Aorta (tissue), 5 donors: ENCODE measurements around the gene MLH1. TPM values are rescaled to one million over a fixed set of nuclear protein-coding genes. Genes with fewer than 3 reads are reported as not detected.
"Not testable (repeated sequence)": the region's sequence is repeated elsewhere in the genome, so short reads cannot be mapped to it uniquely, and the experiment has no call there.

Experiments used
- ATAC-seq: fragments of 200-7000 bp; cut with Tn5 transposase; one replicate; pipeline ENCODE4 v1.9.1; 2022; ENCODE audit warnings: moderate library complexity; ENCODE audit not compliant: low FRiP score
- DNase-seq, 2 donors: peaks; one replicate each; pipeline ENCODE4 v3.0.0-alpha.2; 2020
- H3K27ac ChIP-seq, 2 donors: one replicate each; pipeline ENCODE4 v1.5.1; 2013; ENCODE audit warnings: low read length in 2 of 2, mild to moderate bottlenecking in 2 of 2, moderate library complexity in 2 of 2, control low read depth in 1 of 2, inconsistent platforms in 1 of 2, low read depth in 1 of 2
- H3K27me3 ChIP-seq, 2 donors: one replicate each; pipeline ENCODE4 v1.6.1; 2013; ENCODE audit warnings: control low read depth in 1 of 2, low read length in 1 of 2, mild to moderate bottlenecking in 1 of 2, moderate library complexity in 1 of 2; ENCODE audit not compliant: insufficient read depth in 2 of 2, control insufficient read depth in 1 of 2
- H3K36me3 ChIP-seq, 2 donors: one replicate each; pipeline ENCODE4 v1.6.1; 2013; ENCODE audit warnings: control low read depth in 1 of 2, low read length in 1 of 2, mild to moderate bottlenecking in 1 of 2; ENCODE audit not compliant: insufficient read depth in 2 of 2, control insufficient read depth in 1 of 2
- H3K4me1 ChIP-seq, 2 donors: one replicate each; pipeline ENCODE4 v1.6.1; 2013; ENCODE audit warnings: low read length in 2 of 2, control low read depth in 1 of 2, mild to moderate bottlenecking in 1 of 2, moderate library complexity in 1 of 2; ENCODE audit not compliant: insufficient read depth in 2 of 2, control insufficient read depth in 1 of 2
- H3K4me3 ChIP-seq, 2 donors: one replicate each; pipeline ENCODE4 v1.5.1; 2013; ENCODE audit warnings: low read length in 2 of 2, control low read depth in 1 of 2, mild to moderate bottlenecking in 1 of 2
- H3K9me3 ChIP-seq: one replicate; pipeline ENCODE4 v1.6.1; 2013; ENCODE audit warnings: mild to moderate bottlenecking, low read length; ENCODE audit not compliant: control insufficient read depth
- WGBS, 2 donors: extraction: QIAGEN DNeasy Blood & Tissue Kit; methylation state at CpG; one replicate each; pipeline ENCODE4 v1.1.7; 2013; 5-methylcytosine and 5-hydroxymethylcytosine counted together
- intact Hi-C, 2 donors: fragments of 100-400 bp; cut with DNase I; formaldehyde crosslinking; loops; one replicate each; pipeline versions ENCODE4 v1.14.2 to v1.15.0; 2022
- polyA plus RNA-seq, 2 donors: library from polyadenylated mRNA; stranded (reverse); fragments of 200-250 nt; gene quantifications; one replicate each; pipeline ENCODE4 v1.2.3, GENCODE V29; 2013
- total RNA-seq, 2 donors: library from RNA; stranded (reverse); fragmentation: NEBNext Ultra II Directional; extraction: Animal tissue kit (Norgen Biotek cat#: 25700); gene quantifications; one replicate each; pipeline ENCODE4 v1.2.1, GENCODE V29; 2021
- donor health status: healthy with polysubstance abuse.
- donor health status: Bipolar disorder and iron deficiency.
- donor health status: DM: no; HTN: no; CAD: no.
- donor health status: DM: no; HTN: no; CAD: no.
- donor health status: DM: yes; HTN: yes; CAD: no.

MLH1 gene
- total and polyA plus RNA-seq, 4 donors: 19.5 to 28.0 (median 23.9) TPM

GRCh38 chr3:36956155-36956554, 37.2 kb upstream of the MLH1 start:
- no peaks in the 10 kb centered on the region for H3K4me1 ChIP-seq
- DNase-seq (no peak), ATAC-seq (no peak)
- no peaks in the 10 kb centered on the region for H3K27me3 ChIP-seq
- WGBS, 2 donors: 84 to 91% methylated on average over 3 of the region's 3 CpGs
- no peaks in the 10 kb centered on the region for H3K9me3 ChIP-seq
- no peak overlapping the region for H3K27ac ChIP-seq
- intact Hi-C loops: loop anchor here (2.0 to 5.0 kb wide), 4 partner anchors 49 to 225 kb away; no protein-coding TSS in a partner anchor
- no peaks in the 10 kb centered on the region for H3K36me3 ChIP-seq
- no peak overlapping the region for H3K4me3 ChIP-seq

- Histone ChIP-seq H3K27ac (no peak overlapping the region), H3K4me1 (no peaks in the 10 kb centered on the region), H3K27me3 (no peaks in the 10 kb centered on the region), H3K36me3 (no peaks in the 10 kb centered on the region), H3K4me3 (no peak overlapping the region), H3K9me3 (no peaks in the 10 kb centered on the region)
- no peak for ATAC-seq
- DNase-seq: no peak
- intact Hi-C loops: loop anchor here (2.0 to 5.0 kb wide), 4 partner anchors 50 to 226 kb away; no protein-coding TSS in a partner anchor
- 94 to 100% methylated on average over 1 of the region's 1 CpG for WGBS, 2 donors
These were observed 36.3 kb upstream of the MLH1 start for GRCh38 chr3:36957063-36957462.

GRCh38 chr3:36957862-36958686, 35.2 kb upstream of the MLH1 start:
- H3K27ac ChIP-seq: no peak overlapping the region
- intact Hi-C loops: loop anchor here (2.0 to 5.0 kb wide), 4 partner anchors 51 to 227 kb away; no protein-coding TSS in a partner anchor
- H3K27me3 ChIP-seq: no peaks in the 10 kb centered on the region
- 21 to 27% methylated on average over 3 of the region's 3 CpGs for WGBS, 2 donors
- ATAC-seq (no peak), DNase-seq (no peak)
- H3K36me3 ChIP-seq: no peaks in the 10 kb centered on the region
- no peaks in the 10 kb centered on the region for H3K9me3 ChIP-seq
- no peaks in the 10 kb centered on the region for H3K4me1 ChIP-seq
- no peak overlapping the region for H3K4me3 ChIP-seq

GRCh38 chr3:36959821-36960220, 33.5 kb upstream of the MLH1 start:
- DNase-seq (no peak), ATAC-seq (no peak)
- Histone ChIP-seq H3K4me3 (no peak overlapping the region), H3K27ac (no peak overlapping the region), H3K4me1 (no peaks in the 10 kb centered on the region), H3K9me3 (no peaks in the 10 kb centered on the region), H3K27me3 (no peaks in the 10 kb centered on the region), H3K36me3 (no peaks in the 10 kb centered on the region)
- 14 to 21% methylated on average over 2 of the region's 2 CpGs for WGBS, 2 donors
- intact Hi-C loops: loop anchor here (5.0 kb wide), 3 partner anchors 53 to 223 kb away; no protein-coding TSS in a partner anchor

- 93% methylated on average over 4 of the region's 4 CpGs for WGBS, 2 donors
- DNase-seq (no peak), ATAC-seq (no peak)
- Histone ChIP-seq H3K4me3 (no peak overlapping the region), H3K4me1 (no peaks in the 10 kb centered on the region), H3K27me3 (no peaks in the 10 kb centered on the region), H3K36me3 (no peaks in the 10 kb centered on the region), H3K27ac (no peak overlapping the region), H3K9me3 (no peaks in the 10 kb centered on the region)
- intact Hi-C loops: no loop called here
These were observed 32.8 kb upstream of the MLH1 start for GRCh38 chr3:36960502-36960901.

- H3K27me3 ChIP-seq, H3K9me3 ChIP-seq, DNase-seq, H3K36me3 ChIP-seq, H3K27ac ChIP-seq, H3K4me1 ChIP-seq, H3K4me3 ChIP-seq, intact Hi-C loops, ATAC-seq: not testable (repeated sequence)
- WGBS, 2 donors: 97% methylated on average over 7 of the region's 7 CpGs
These were observed 30.3 kb upstream of the MLH1 start for GRCh38 chr3:36963008-36963407.

- DNase-seq (no peak), ATAC-seq (no peak)
- no peaks in the 10 kb centered on the region for H3K36me3 ChIP-seq
- H3K4me3 ChIP-seq: no peak overlapping the region
- H3K27ac ChIP-seq: no peak overlapping the region
- WGBS, 2 donors: 92 to 99% methylated on average over 1 of the region's 1 CpG
- no peaks in the 10 kb centered on the region for H3K9me3 ChIP-seq
- H3K4me1 ChIP-seq: no peaks in the 10 kb centered on the region
- no peaks in the 10 kb centered on the region for H3K27me3 ChIP-seq
- intact Hi-C loops: no loop called here
These were observed 29.0 kb upstream of the MLH1 start for GRCh38 chr3:36964331-36964730.

- no peaks in the 10 kb centered on the region for H3K27me3 ChIP-seq
- peaks cover under 1% of the 10 kb centered on the region for H3K9me3 ChIP-seq
- no peak overlapping the region for H3K4me3 ChIP-seq
- ATAC-seq (no peak), DNase-seq (no peak)
- H3K36me3 ChIP-seq: no peaks in the 10 kb centered on the region
- H3K27ac ChIP-seq: no peak overlapping the region
- intact Hi-C loops: no loop called here
- H3K4me1 ChIP-seq: no peaks in the 10 kb centered on the region
These were observed 28.5 kb upstream of the MLH1 start for GRCh38 chr3:36964817-36965216.

GRCh38 chr3:36965440-36965839, 27.9 kb upstream of the MLH1 start:
- DNase-seq (no peak), ATAC-seq (no peak)
- intact Hi-C loops: no loop called here
- H3K27me3 ChIP-seq: no peaks in the 10 kb centered on the region
- H3K27ac ChIP-seq: no peak overlapping the region
- no peaks in the 10 kb centered on the region for H3K4me1 ChIP-seq
- H3K36me3 ChIP-seq: no peaks in the 10 kb centered on the region
- 81 to 86% methylated on average over 3 of the region's 3 CpGs for WGBS, 2 donors
- H3K4me3 ChIP-seq: no peak overlapping the region
- peaks cover 1% of the 10 kb centered on the region for H3K9me3 ChIP-seq
